HG03097 (cell line): ENCODE results near the gene AK9.
"Not testable (repeated sequence)": the region's sequence is repeated elsewhere in the genome, so short reads cannot be mapped to it uniquely, and the experiment has no call there.

Experiments
- ATAC-seq: cut with Tn5 transposase; IDR thresholded peaks from one replicate; pipeline ENCODE4 v1.9.1; 2021; ENCODE audit not compliant: unreplicated experiment, low FRiP score

AK9 gene

GRCh38 chr6:109690737-109691621, at the start of gene AK9, which contains the start of gene FIG4:
AK9 (minus strand) TSS chr6:109691202; CDS start chr6:109675745, 15,457 bp downstream.
FIG4 (plus strand) TSS chr6:109691296; CDS start chr6:109691436, 140 bp downstream.
- ATAC-seq = peak; percentile 95

- ATAC-seq = no peak
These were observed 49.8 kb upstream of the AK9 start for GRCh38 chr6:109740787-109741186.

DNA sequence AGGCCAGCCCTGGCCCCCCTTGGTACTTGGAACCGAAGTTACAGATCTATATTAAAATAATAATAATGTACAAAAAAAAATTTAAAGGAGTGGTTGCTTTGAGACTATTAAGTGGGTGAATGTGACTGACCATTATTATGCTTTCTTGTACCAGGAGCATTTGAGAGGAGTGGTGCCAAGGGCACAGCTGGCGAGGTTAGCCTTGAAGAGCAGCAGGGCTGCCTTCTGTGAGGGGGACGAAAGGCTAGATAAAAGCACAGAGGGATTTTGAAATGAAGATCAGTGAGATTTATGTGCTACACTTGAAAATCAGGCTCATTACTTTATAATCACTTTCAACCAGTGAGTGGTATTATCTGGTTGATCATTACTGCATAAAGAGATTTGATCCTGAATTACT, 48.7 kb upstream of the AK9 start:
- no peak for ATAC-seq

- no peak for ATAC-seq
These were observed 47.7 kb upstream of the AK9 start for GRCh38 chr6:109738667-109739066.

DNA sequence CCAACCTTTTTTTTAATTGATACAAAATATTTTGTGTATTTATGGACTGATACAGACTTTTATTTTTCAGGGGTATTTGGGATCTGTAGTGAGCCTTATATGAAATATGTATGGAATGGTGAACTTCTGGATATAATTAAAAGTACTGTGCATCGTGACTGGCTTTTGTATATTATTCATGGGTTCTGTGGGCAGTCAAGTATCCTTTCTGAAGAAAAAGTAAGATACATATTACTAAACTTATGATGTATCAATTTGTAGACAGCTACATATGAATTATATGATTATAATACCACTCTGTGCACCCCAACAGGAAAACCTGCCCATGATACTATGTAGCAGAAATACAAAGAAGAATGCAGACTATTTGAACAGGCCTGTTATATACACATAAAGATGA, 47.3 kb upstream of the AK9 start:
- ATAC-seq = no peak

- ATAC-seq = no peak
These were observed 45.4 kb upstream of the AK9 start for GRCh38 chr6:109736273-109737025.

- ATAC-seq = not testable (repeated sequence)
These were observed 34.2 kb upstream of the AK9 start for GRCh38 chr6:109725250-109725649.

DNA sequence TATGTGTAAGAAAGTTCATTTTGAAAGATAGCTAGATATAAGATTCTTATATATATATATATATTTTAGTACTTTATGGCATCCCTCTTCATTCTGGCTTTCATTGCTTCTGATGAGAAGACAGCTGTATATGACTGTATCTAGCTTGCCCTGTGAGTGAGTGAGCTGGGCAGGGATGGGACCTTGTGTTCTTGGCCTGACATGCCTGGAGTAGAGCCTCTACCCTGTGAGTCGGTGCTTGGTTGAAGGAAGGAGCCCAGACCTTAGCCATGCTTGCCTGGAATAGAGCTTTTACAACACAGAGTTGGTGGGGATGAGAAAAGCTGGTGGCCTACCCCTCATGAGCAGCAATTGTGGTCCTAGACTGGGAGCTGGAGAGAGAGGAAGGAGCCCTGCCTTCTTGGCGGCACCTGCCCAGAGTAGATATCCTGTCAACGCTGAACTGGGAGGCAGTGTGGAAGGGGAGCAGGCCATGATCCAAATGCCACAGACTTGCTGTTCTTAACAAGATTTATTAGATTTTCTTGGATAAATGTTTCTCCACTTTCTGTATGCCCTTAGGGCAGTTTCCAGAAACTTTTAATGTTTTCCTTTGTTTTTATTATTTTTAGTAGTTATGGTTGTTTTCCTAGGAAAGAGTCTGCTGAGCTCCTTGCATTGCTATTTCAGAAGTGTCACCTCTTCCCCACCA, 31.7 kb upstream of the AK9 start:
- no peak for ATAC-seq

DNA sequence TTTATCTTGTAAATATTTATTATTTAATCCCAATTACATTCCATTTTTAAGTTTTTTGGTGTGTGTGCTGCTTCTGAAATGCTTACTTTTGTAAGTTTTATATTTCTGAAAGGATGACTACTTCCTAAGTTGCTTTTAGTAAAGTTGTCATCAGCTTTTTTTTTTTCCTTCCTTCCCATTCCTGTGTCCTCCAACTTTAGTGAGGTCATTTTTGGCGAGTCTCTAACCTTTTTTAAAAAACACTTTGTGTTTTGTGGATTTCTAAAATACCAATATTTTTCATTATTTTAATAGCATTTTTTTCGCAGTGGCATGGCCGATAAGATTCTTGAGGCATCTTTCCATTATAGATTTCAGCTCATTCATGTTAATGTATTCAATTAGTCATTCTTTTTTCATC, 31.0 kb upstream of the AK9 start:
- no peak for ATAC-seq

- ATAC-seq = no peak
These were observed 29.3 kb upstream of the AK9 start for GRCh38 chr6:109720311-109720710.

DNA sequence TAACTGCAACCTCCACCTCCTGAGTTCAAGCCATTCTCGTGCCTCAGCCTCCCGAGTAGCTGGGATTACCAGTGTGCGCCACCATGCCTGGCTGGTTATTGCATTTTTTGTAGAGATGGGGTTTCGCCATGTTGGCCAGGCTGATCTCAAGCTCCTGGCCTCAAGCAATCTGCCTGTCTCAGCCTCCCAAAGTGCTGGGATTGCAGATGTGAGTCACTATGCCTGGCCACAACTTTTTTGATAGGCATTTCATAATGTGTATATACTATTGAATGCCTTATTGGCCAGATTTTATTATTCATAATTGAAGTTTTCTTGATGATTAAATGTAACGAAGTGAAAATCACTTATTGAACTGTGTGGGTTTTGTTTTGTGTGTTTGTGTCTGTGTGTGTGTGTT, 28.0 kb upstream of the AK9 start:
- no peak for ATAC-seq

GRCh38 chr6:109717971-109718370, 27.0 kb upstream of the AK9 start:
- ATAC-seq = no peak

DNA sequence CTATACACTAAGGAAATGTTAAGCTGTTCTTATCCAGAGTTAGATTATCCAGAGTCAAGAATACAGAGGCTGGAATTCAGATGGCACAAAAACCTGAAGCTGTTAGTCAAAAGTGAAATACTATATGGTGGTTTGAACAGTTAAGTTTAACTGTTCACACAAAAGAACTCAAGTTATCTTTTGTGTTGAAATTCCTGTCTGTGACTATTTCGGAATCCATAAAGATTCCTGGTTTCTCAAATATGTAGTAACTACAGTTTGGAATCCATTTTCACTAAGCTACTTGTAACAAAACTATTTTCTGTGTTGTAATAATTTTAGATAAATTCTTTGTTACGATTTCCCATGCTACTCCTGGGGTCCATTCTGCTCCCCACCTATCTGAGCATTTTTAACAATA, 24.6 kb upstream of the AK9 start:
- no peak for ATAC-seq

GRCh38 chr6:109714611-109715010, 23.6 kb upstream of the AK9 start:
- ATAC-seq = no peak

- ATAC-seq = no peak
These were observed 23.2 kb upstream of the AK9 start for GRCh38 chr6:109714166-109714565.

GRCh38 chr6:109713097-109713496, 22.1 kb upstream of the AK9 start:
- ATAC-seq = no peak

DNA sequence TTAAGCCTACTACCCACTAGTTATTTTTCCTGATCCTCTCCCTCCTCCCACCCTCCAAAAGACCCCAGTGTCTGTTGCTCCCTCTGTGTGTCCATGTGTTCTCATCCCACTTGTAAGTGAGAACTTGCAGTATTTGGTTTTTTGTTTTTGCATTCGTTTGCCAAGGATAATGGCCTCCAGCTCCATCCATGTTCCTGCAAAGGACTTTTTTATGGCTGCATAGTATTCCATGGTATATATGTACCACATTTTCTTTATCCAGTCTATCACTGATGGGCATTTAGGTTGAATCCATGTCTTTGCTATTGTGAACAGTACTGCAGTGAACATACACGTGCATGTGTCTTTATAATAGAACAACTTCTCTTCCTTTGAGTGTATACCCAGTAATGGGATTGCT, 17.1 kb upstream of the AK9 start:
- ATAC-seq = not testable (repeated sequence)

- ATAC-seq = no peak
These were observed 15.5 kb upstream of the AK9 start for GRCh38 chr6:109706513-109706912.

- ATAC-seq = peak; percentile 83
These were observed 14.3 kb upstream of the AK9 start for GRCh38 chr6:109705258-109705657.

GRCh38 chr6:109702791-109703190, 11.8 kb upstream of the AK9 start:
- ATAC-seq = no peak

DNA sequence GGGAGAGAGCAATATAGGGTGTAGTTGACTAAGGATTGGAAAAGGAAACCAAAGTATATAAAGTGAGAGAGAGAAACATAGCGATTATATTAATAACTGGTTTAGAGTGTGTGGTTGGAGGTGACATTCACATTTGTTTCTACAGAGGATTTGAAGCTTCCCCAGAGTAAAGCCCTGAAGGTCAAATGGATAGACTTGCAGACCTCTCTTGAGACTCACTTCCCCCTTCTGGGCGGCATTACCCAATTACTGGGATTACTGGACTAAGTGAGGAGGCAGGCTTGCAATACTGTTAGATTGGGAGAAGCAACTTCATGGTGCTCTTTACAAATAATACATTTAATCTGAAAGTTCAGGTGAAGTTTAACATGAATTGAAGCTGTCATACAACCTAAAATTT, 10.8 kb upstream of the AK9 start:
- no peak for ATAC-seq
